PC-9 (cell line): ENCODE data around the gene EYS. TPM values are rescaled to one million over a fixed set of nuclear protein-coding genes. Genes with fewer than 3 reads are reported as not detected.

ENCODE experiments used
- BruUV-seq: library from RNA; stranded (reverse); fragments of 400-500 nt; replicated peaks from 2 replicates; lab custom pipeline; 2021; lab: Mats Ljungman, UMichigan
- CTCF ChIA-PET: fragments of 300-600 bp; sonication (Branson Sonifier 250); formaldehyde crosslinking; loops from one replicate; lab custom pipeline; 2022; ENCODE audit warnings: antibody characterized with exemption; lab: Charles Lee
- POLR2A ChIA-PET: fragments of 300-600 bp; sonication (Branson Sonifier 250); formaldehyde crosslinking; loops from one replicate; lab custom pipeline; 2022; ENCODE audit warnings: antibody characterized with exemption; ENCODE audit not compliant: unreplicated experiment; lab: Charles Lee
- DNase-seq, 2 experiments: peaks; one replicate each; pipeline versions ENCODE4 v3.0.0 to v3.0.0-alpha.2; 2015 to 2022; ENCODE audit warnings: mixed read lengths in 1 of 2
- H2AFZ ChIP-seq: fragments of 200-600 bp; sonication (generic); 2 replicates; pipeline ENCODE4 v1.8.1; 2017; ENCODE audit warnings: antibody characterized with exemption
- H3F3A ChIP-seq: fragments of 200-600 bp; sonication (generic); 2 replicates; pipeline ENCODE4 v1.8.1; 2017; ENCODE audit warnings: antibody characterized with exemption, mild to moderate bottlenecking, low read depth; ENCODE audit not compliant: insufficient read depth
- H3K27ac ChIP-seq: fragments of 200-600 bp; sonication (generic); 2 replicates; pipeline ENCODE4 v1.6.1; 2016; ENCODE audit warnings: mixed run types
- H3K27me3 ChIP-seq: fragments of 200-600 bp; sonication (generic); 2 replicates; pipeline ENCODE4 v1.6.1; 2016; ENCODE audit warnings: low read depth, mixed run types; ENCODE audit not compliant: insufficient read depth
- H3K36me3 ChIP-seq: fragments of 200-600 bp; sonication (generic); 2 replicates; pipeline ENCODE4 v1.6.1; 2016; ENCODE audit warnings: low read depth, mixed run types
- H3K4me1 ChIP-seq: fragments of 200-600 bp; sonication (generic); replicated peaks from 2 replicates; pipeline ENCODE4 v1.6.1; 2016; ENCODE audit warnings: mixed run types; ENCODE audit not compliant: insufficient read depth
- H3K4me2 ChIP-seq: fragments of 200-600 bp; sonication (generic); 2 replicates; pipeline ENCODE4 v1.6.1; 2017; ENCODE audit warnings: mixed run types
- H3K4me3 ChIP-seq: fragments of 200-600 bp; sonication (generic); 2 replicates; pipeline ENCODE4 v1.6.1; 2016; ENCODE audit warnings: mixed run types
- H3K79me2 ChIP-seq: fragments of 200-600 bp; sonication (generic); 2 replicates; pipeline ENCODE4 v1.6.1; 2017; ENCODE audit warnings: low read depth, mixed run types
- H3K9me2 ChIP-seq: fragments of 200-600 bp; sonication (generic); 2 replicates; pipeline ENCODE4 v1.8.1; 2017; ENCODE audit warnings: mild to moderate bottlenecking; ENCODE audit not compliant: insufficient read depth
- H3K9me3 ChIP-seq: fragments of 200-600 bp; sonication (generic); 2 replicates; pipeline ENCODE4 v1.8.1; 2016; ENCODE audit warnings: low read depth; ENCODE audit not compliant: insufficient read depth
- H4K20me1 ChIP-seq: fragments of 200-600 bp; sonication (generic); 2 replicates; pipeline ENCODE4 v1.8.1; 2017; ENCODE audit not compliant: insufficient read depth
- EZH2 ChIP-seq: fragments of 200-600 bp; sonication (generic); IDR thresholded peaks from 2 replicates; pipeline ENCODE4 v1.8.0; 2017; ENCODE audit warnings: antibody characterized with exemption, low read depth
- intact Hi-C: fragments of 100-400 bp; cut with micrococcal nuclease; formaldehyde crosslinking; loops from one replicate; pipeline ENCODE4 v1.10.0; 2022; ENCODE audit not compliant: unreplicated experiment
- total RNA-seq: library from RNA; stranded (reverse); gene quantifications from 2 replicates; pipeline ENCODE4 v1.2.3, GENCODE V29; 2021
- TF ChIP-seq, protein P1 (sequence below): fragments of 200-600 bp; sonication (generic); conservative IDR thresholded peaks from 2 replicates; pipeline ENCODE4 v1.6.1; 2017; ENCODE audit warnings: mixed run types, antibody characterized with exemption, mild to moderate bottlenecking, moderate library complexity

The EYS gene
- total RNA-seq, 1 experiment from 2014 or later, result not detected

DNA sequence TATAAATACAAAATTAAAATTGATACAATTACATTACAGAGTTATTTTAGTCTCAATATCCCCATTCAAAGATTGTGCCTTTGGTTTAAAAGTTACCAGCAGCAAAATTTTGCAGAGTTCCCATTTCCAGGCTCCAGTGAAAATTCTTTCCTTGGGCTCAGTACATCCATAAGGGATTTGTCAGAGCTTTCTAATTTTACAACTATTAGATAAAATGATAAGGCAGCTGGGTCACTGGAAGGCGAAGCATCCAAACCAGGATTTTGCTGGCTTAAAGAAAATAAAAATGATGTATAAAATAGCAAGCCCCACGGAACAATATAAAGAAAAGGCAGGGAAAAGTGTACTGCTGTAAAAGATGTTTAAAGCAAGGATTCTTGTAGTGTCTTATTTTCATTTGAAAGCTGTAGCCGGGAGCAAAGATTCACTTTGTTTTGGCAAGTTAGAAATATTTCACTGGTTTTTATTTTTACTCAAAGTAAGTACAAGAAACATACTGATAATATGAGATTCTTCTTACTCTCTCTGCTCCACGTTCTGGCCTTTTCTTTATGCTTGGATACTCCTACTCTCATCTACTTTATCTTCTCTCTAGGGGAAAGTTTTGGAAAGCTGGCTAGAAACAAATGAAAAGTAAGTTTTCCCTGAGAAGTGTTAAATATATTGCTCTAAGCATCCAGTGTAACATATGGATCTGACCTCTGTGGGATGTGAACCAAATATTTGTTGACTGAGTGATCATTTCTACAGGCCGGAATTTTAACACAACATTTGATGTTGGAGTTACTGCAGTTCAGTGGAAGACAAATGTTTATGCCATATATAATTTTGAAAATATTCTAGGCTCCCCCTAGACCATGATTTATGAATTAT is 1583.0 kb downstream of the EYS start:
- POLR2A ChIA-PET, result no interaction called here

GRCh38 chr6:64122712-64123375 is 1584.2 kb downstream of the EYS start:
- POLR2A ChIA-PET, result no interaction called here
- no peaks in the 10 kb centered on the region for H3K27me3 ChIP-seq

More for the DNA sequence above, 1583.0 kb downstream of the EYS start:
- CTCF ChIA-PET, result no interaction called here
- Histone ChIP-seq H3K4me3 (no peak overlapping the region), H2AFZ (no peak overlapping the region; the same call in 1 of the 2 replicates), H3K4me2 (no peak overlapping the region), H3F3A (no peaks in the 10 kb centered on the region), H3K27me3 (no peaks in the 10 kb centered on the region), H3K9me2 (no peaks in the 10 kb centered on the region), H3K27ac (no peak overlapping the region), H3K36me3 (no peaks in the 10 kb centered on the region), H3K79me2 (no peaks in the 10 kb centered on the region), H3K4me1 (no peaks in the 10 kb centered on the region), H3K9me3 (no peaks in the 10 kb centered on the region), H4K20me1 (no peaks in the 10 kb centered on the region)
- TF ChIP-seq EZH2, result no peak
- TF ChIP-seq, protein P1, sequence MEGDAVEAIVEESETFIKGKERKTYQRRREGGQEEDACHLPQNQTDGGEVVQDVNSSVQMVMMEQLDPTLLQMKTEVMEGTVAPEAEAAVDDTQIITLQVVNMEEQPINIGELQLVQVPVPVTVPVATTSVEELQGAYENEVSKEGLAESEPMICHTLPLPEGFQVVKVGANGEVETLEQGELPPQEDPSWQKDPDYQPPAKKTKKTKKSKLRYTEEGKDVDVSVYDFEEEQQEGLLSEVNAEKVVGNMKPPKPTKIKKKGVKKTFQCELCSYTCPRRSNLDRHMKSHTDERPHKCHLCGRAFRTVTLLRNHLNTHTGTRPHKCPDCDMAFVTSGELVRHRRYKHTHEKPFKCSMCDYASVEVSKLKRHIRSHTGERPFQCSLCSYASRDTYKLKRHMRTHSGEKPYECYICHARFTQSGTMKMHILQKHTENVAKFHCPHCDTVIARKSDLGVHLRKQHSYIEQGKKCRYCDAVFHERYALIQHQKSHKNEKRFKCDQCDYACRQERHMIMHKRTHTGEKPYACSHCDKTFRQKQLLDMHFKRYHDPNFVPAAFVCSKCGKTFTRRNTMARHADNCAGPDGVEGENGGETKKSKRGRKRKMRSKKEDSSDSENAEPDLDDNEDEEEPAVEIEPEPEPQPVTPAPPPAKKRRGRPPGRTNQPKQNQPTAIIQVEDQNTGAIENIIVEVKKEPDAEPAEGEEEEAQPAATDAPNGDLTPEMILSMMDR, result no peak
- no peak for DNase-seq
- no TSS peak for BruUV-seq
- intact Hi-C loops, result no loop called here

GRCh38 chr6:64121011-64121565 is 1585.9 kb downstream of the EYS start:
- Histone ChIP-seq H2AFZ (no peak overlapping the region), H3K4me2 (no peak overlapping the region), H3F3A (no peaks in the 10 kb centered on the region), H3K9me2 (no peaks in the 10 kb centered on the region), H3K4me3 (no peak overlapping the region), H3K9me3 (no peaks in the 10 kb centered on the region), H3K27ac (no peak overlapping the region), H3K27me3 (no peaks in the 10 kb centered on the region), H3K79me2 (no peaks in the 10 kb centered on the region), H3K4me1 (no peaks in the 10 kb centered on the region), H3K36me3 (no peaks in the 10 kb centered on the region), H4K20me1 (no peaks in the 10 kb centered on the region)
- POLR2A ChIA-PET, result no interaction called here
- no TSS peak for BruUV-seq
- CTCF ChIA-PET, result no interaction called here
- DNase-seq, result no peak
- intact Hi-C loops, result no loop called here
- TF ChIP-seq, protein P1, result no peak
- no peak for TF ChIP-seq EZH2

More at GRCh38 chr6:64122712-64123375, 1584.2 kb downstream of the EYS start:
- H3K9me2 ChIP-seq, result no peaks in the 10 kb centered on the region
- no peak overlapping the region for H3K4me3 ChIP-seq
- no peak overlapping the region for H3K27ac ChIP-seq
- CTCF ChIA-PET, result no interaction called here
- no peaks in the 10 kb centered on the region for H3K4me1 ChIP-seq
- no peaks in the 10 kb centered on the region for H3F3A ChIP-seq
- H3K36me3 ChIP-seq, result no peaks in the 10 kb centered on the region
- intact Hi-C loops, result no loop called here
- no TSS peak for BruUV-seq
- H3K79me2 ChIP-seq, result no peaks in the 10 kb centered on the region
- no peaks in the 10 kb centered on the region for H3K9me3 ChIP-seq
- DNase-seq, result no peak
- no peaks in the 10 kb centered on the region for H4K20me1 ChIP-seq
- TF ChIP-seq EZH2, result no peak
- TF ChIP-seq, protein P1, result no peak
- no peak overlapping the region for H3K4me2 ChIP-seq
- H2AFZ ChIP-seq, result no peak overlapping the region
